GM12891 (cell line): ENCODE data around the gene CCNF.
"Not testable (repeated sequence)": the region's sequence is repeated elsewhere in the genome, so short reads cannot be mapped to it uniquely, and the experiment has no call there.

Experiments used
- DNase-seq: peaks from one replicate; pipeline ENCODE4 v3.0.0; 2011; ENCODE audit warnings: low spot score; ENCODE audit not compliant: insufficient read length
- FAIRE-seq: peaks from 2 replicates; lab custom pipeline; 2011; peaks lifted over from hg19 to GRCh38; lab: Jason Lieb, UNC
- PAX5 ChIP-seq: IDR thresholded peaks from 2 replicates; pipeline ENCODE4 v1.6.1; 2011; ENCODE audit warnings: low read length, moderate library complexity, mild to moderate bottlenecking; ENCODE audit not compliant: insufficient read depth, severe bottlenecking
- POLR2A ChIP-seq: IDR thresholded peaks from 2 replicates; pipeline ENCODE4 v1.6.1; 2011; ENCODE audit warnings: low read depth, low read length, control low read depth
- POLR2AphosphoS5 ChIP-seq: IDR thresholded peaks from 2 replicates; pipeline ENCODE4 v1.6.1; 2011; ENCODE audit warnings: low read depth, low read length, control low read depth
- POU2F2 ChIP-seq: IDR thresholded peaks from 2 replicates; pipeline ENCODE4 v1.6.1; 2011; ENCODE audit warnings: low read depth, mild to moderate bottlenecking, control low read depth, low read length, moderate library complexity
- SPI1 ChIP-seq: IDR thresholded peaks from 2 replicates; pipeline ENCODE4 v1.6.1; 2011; ENCODE audit warnings: low read depth, low read length, control low read depth
- TAF1 ChIP-seq: IDR thresholded peaks from 2 replicates; pipeline ENCODE4 v1.6.1; 2011; ENCODE audit warnings: low read depth, low read length, control low read depth

Gene CCNF

GRCh38 chr16:2429771-2430663, 770 bp downstream of the CCNF start:
- FAIRE-seq (peak; percentile 87), DNase-seq (no peak)
- TF ChIP-seq SPI1 (no peak), POLR2A (no peak), POLR2AphosphoS5 (no peak), PAX5 (no peak), POU2F2 (no peak), TAF1 (no peak)

- FAIRE-seq, result no peak
- TF ChIP-seq POLR2A, result no peak
- no peak for TF ChIP-seq POU2F2
- TF ChIP-seq PAX5, result no peak
- no peak for TF ChIP-seq SPI1
- no peak for TF ChIP-seq POLR2AphosphoS5
- TF ChIP-seq TAF1, result no peak
- no peak for DNase-seq
Observed at GRCh38 chr16:2432286-2432685, 3.0 kb downstream of the CCNF start.

GRCh38 chr16:2432801-2433505, 3.7 kb downstream of the CCNF start:
- TF ChIP-seq POLR2A (no peak), POLR2AphosphoS5 (no peak), PAX5 (no peak), SPI1 (no peak), TAF1 (no peak), POU2F2 (no peak)
- no peak for FAIRE-seq

GRCh38 chr16:2435236-2435635, 6.0 kb downstream of the CCNF start:
- DNase-seq, FAIRE-seq: not testable (repeated sequence)

More at GRCh38 chr16:2432801-2433505, 3.7 kb downstream of the CCNF start:
- DNase-seq, result no peak

- DNase-seq (no peak), FAIRE-seq (no peak)
- TF ChIP-seq POU2F2, result no peak
- TF ChIP-seq PAX5, result no peak
- TF ChIP-seq POLR2A, result no peak
- TF ChIP-seq POLR2AphosphoS5, result no peak
- no peak for TF ChIP-seq TAF1
- no peak for TF ChIP-seq SPI1
Observed at GRCh38 chr16:2436110-2436509, 6.9 kb downstream of the CCNF start.

GRCh38 chr16:2437032-2437790, 8.0 kb downstream of the CCNF start:
- no peak for FAIRE-seq
- DNase-seq, result no peak
- TF ChIP-seq TAF1, result no peak
- TF ChIP-seq POLR2A, result no peak
- TF ChIP-seq SPI1, result no peak
- TF ChIP-seq POLR2AphosphoS5, result no peak; the same call in 1 of the 2 replicates
- no peak for TF ChIP-seq PAX5
- no peak for TF ChIP-seq POU2F2

- no peak for DNase-seq
- FAIRE-seq, result no peak
- no peak for TF ChIP-seq POLR2A
- no peak for TF ChIP-seq POLR2AphosphoS5
- TF ChIP-seq SPI1, result no peak
Observed at GRCh38 chr16:2438121-2438520, 8.9 kb downstream of the CCNF start.

- TF ChIP-seq SPI1, result no peak
- no peak for TF ChIP-seq POLR2A
- no peak for TF ChIP-seq PAX5
- no peak for TF ChIP-seq TAF1
- no peak for TF ChIP-seq POU2F2
- no peak for TF ChIP-seq POLR2AphosphoS5
- FAIRE-seq, result no peak
- no peak for DNase-seq
Observed at GRCh38 chr16:2439598-2439997, 10.4 kb downstream of the CCNF start.

- not testable (repeated sequence) for FAIRE-seq, DNase-seq
Observed at GRCh38 chr16:2441143-2441804, 12.0 kb downstream of the CCNF start.

GRCh38 chr16:2443555-2443954, 14.3 kb downstream of the CCNF start:
- TF ChIP-seq POLR2A (no peak), SPI1 (no peak), TAF1 (no peak), PAX5 (no peak), POU2F2 (no peak), POLR2AphosphoS5 (no peak)
- no peak for FAIRE-seq
- DNase-seq, result no peak
